ENCODE data around the gene SMCO2.

GRCh38 chr12:27428466-27428865 is 18.1 kb upstream of the SMCO2 start:
- TF ChIP-seq, protein P1, sequence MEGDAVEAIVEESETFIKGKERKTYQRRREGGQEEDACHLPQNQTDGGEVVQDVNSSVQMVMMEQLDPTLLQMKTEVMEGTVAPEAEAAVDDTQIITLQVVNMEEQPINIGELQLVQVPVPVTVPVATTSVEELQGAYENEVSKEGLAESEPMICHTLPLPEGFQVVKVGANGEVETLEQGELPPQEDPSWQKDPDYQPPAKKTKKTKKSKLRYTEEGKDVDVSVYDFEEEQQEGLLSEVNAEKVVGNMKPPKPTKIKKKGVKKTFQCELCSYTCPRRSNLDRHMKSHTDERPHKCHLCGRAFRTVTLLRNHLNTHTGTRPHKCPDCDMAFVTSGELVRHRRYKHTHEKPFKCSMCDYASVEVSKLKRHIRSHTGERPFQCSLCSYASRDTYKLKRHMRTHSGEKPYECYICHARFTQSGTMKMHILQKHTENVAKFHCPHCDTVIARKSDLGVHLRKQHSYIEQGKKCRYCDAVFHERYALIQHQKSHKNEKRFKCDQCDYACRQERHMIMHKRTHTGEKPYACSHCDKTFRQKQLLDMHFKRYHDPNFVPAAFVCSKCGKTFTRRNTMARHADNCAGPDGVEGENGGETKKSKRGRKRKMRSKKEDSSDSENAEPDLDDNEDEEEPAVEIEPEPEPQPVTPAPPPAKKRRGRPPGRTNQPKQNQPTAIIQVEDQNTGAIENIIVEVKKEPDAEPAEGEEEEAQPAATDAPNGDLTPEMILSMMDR (IDR thresholded peaks at IDR 0.05; ENCODE audit: poor library complexity): no peak
- TF ChIP-seq EZH2 (IDR thresholded peaks at IDR 0.05; ENCODE audit: borderline replicate concordance): no peak
